Activated B cell treated with CpG ODN at 0.5 μM for 24 hours (primary cell): ENCODE results near the gene NCOA1. TPM values are rescaled to one million over a fixed set of nuclear protein-coding genes. Genes with fewer than 3 reads are reported as not detected.

Source experiments
- ATAC-seq: fragments of 200-7000 bp; cut with Tn5 transposase; one replicate; pipeline ENCODE4 v1.10.0; 2021; ENCODE audit warnings: low read depth, mild to moderate bottlenecking, moderate library complexity
- CTCF ChIA-PET: fragments of 350-600 bp; sonication (Branson Sonifier 250); formaldehyde crosslinking; loops from one replicate; lab custom pipeline; 2021; ENCODE audit warnings: antibody characterized with exemption; lab: Charles Lee
- POLR2A ChIA-PET: fragments of 350-600 bp; sonication (Branson Sonifier 250); formaldehyde crosslinking; loops from one replicate; lab custom pipeline; 2021; ENCODE audit warnings: antibody characterized with exemption; lab: Charles Lee
- DNase-seq: peaks from one replicate; pipeline ENCODE4 v3.0.0; 2022
- H3K27ac Mint-ChIP-seq: one replicate; pipeline ENCODE4 v1.8.0; 2020; ENCODE audit warnings: mixed read lengths
- H3K27me3 Mint-ChIP-seq: one replicate; pipeline ENCODE4 v1.8.0; 2021; ENCODE audit warnings: mixed read lengths
- H3K36me3 Mint-ChIP-seq: one replicate; pipeline ENCODE4 v1.8.0; 2021; ENCODE audit warnings: low read depth, mixed read lengths
- H3K4me1 Mint-ChIP-seq: one replicate; pipeline ENCODE4 v1.8.0; 2021; ENCODE audit warnings: mixed read lengths
- H3K4me3 Mint-ChIP-seq: one replicate; pipeline ENCODE4 v1.8.0; 2020; ENCODE audit warnings: mild to moderate bottlenecking, mixed read lengths
- H3K9me3 Mint-ChIP-seq: one replicate; pipeline ENCODE4 v1.8.0; 2020; ENCODE audit warnings: mixed read lengths
- intact Hi-C: fragments of 100-400 bp; cut with micrococcal nuclease; formaldehyde crosslinking; loops from one replicate; pipeline ENCODE4 v1.15.1; 2024
- total RNA-seq: library from RNA; stranded (reverse); gene quantifications from 2 replicates; pipeline ENCODE4 v1.2.3, GENCODE V29; 2022
- TF ChIP-seq, protein P1 (sequence below): fragments of 200-600 bp; IDR thresholded peaks from one replicate; pipeline ENCODE4 v1.8.0; 2022; ENCODE audit warnings: antibody characterized with exemption, mild to moderate bottlenecking

NCOA1 gene
- total RNA-seq, 1 donor from 2014 or later: 49.5 TPM

DNA sequence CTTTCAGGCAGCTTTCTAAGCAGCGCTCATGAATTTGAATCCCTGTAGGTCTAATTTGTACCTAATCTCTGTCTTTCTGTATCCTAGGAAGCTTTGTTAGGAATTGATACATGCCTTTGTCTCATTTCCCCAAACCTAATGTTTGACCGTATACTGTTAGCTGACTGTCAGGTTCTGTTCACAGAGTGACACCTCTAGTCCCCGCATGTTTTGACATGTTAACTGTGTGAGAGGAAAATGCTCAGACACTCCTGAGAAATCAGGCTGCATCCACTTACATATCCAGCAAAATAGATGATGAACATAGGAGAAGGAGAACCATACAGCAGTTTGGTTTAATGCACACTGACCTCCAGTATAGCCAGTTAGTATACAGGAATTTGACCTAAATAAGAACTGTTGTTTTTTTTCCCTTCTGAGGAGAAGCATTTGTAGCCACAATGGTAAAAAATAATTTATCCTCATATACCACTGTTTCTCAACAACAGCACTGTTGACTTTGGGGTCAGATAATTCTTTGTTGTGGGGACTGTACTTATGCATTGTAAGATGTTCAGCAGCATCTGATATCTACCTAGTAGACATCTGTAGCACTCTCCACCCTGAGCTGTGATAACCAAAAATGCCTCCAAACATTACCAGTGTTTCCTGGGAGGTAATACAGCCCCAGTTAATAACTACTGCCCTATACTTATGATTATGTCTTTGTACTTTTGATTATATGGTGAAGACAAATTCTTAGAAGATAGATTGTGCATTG lies 130.9 kb downstream of the NCOA1 start:
- ChIA-PET CTCF (no interaction called here), POLR2A (no interaction called here)
- Mint-ChIP-seq H3K9me3 (no peaks in the 10 kb centered on the region), H3K27ac (no peak overlapping the region), H3K4me3 (no peak overlapping the region), H3K4me1 (peaks cover 2% of the 10 kb centered on the region), H3K36me3 (no peaks in the 10 kb centered on the region), H3K27me3 (no peaks in the 10 kb centered on the region)
- ATAC-seq (no peak), DNase-seq (no peak)
- intact Hi-C loops: no loop called here
- TF ChIP-seq, protein P1, sequence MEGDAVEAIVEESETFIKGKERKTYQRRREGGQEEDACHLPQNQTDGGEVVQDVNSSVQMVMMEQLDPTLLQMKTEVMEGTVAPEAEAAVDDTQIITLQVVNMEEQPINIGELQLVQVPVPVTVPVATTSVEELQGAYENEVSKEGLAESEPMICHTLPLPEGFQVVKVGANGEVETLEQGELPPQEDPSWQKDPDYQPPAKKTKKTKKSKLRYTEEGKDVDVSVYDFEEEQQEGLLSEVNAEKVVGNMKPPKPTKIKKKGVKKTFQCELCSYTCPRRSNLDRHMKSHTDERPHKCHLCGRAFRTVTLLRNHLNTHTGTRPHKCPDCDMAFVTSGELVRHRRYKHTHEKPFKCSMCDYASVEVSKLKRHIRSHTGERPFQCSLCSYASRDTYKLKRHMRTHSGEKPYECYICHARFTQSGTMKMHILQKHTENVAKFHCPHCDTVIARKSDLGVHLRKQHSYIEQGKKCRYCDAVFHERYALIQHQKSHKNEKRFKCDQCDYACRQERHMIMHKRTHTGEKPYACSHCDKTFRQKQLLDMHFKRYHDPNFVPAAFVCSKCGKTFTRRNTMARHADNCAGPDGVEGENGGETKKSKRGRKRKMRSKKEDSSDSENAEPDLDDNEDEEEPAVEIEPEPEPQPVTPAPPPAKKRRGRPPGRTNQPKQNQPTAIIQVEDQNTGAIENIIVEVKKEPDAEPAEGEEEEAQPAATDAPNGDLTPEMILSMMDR: no peak

DNA sequence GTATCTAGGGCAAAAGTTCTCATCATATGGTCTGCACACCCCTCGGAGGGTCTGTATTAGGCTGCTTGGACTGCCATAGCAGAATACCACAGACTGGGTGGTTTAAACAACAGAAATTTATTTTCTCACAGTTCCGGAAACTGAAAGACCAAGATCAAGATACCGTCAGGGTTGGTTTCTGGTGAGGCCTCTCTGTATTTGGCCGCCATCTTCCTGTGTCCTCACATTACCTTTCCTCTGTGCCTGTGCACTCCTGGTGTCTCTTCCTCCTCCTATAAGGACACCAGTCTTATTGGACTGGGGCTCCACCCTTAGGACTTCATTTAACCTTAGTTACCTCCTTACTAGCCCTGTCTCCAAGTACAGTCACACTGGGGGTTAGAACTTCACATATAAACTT lies 132.5 kb downstream of the NCOA1 start:
- Mint-ChIP-seq H3K9me3 (no peaks in the 10 kb centered on the region), H3K27ac (no peak overlapping the region), H3K36me3 (no peaks in the 10 kb centered on the region), H3K4me3 (no peak overlapping the region), H3K27me3 (no peaks in the 10 kb centered on the region), H3K4me1 (peaks cover 2% of the 10 kb centered on the region)
- DNase-seq (no peak), ATAC-seq (no peak)
- ChIA-PET CTCF (no interaction called here), POLR2A (no interaction called here)
- intact Hi-C loops: no loop called here
- TF ChIP-seq, protein P1: no peak

DNA sequence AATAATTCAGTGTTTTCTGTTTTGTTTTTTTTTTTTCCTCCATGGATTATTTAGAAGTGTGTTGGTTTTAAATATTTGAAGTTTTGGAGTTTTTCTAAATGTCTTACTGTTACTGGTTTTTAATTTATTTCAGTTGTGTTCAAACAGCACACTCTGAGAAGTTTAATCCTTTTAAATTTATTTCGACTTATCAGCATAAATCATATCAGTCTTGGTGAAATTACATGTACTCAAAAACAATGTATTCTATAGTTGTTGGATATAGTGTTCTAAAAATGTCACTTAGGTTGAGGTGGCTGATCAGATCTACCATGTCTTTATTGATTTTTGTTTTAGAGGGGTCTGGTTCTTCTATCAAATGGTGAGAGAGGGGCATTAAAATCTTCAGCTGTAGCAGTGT lies 134.7 kb downstream of the NCOA1 start:
- intact Hi-C loops: no loop called here
- Mint-ChIP-seq H3K9me3 (no peaks in the 10 kb centered on the region), H3K36me3 (no peaks in the 10 kb centered on the region), H3K27me3 (no peaks in the 10 kb centered on the region), H3K4me1 (peaks cover 7% of the 10 kb centered on the region), H3K4me3 (no peak overlapping the region), H3K27ac (no peak overlapping the region)
- ChIA-PET CTCF (no interaction called here), POLR2A (no interaction called here)
- TF ChIP-seq, protein P1: no peak
- ATAC-seq: no peak
- no peak for DNase-seq

DNA sequence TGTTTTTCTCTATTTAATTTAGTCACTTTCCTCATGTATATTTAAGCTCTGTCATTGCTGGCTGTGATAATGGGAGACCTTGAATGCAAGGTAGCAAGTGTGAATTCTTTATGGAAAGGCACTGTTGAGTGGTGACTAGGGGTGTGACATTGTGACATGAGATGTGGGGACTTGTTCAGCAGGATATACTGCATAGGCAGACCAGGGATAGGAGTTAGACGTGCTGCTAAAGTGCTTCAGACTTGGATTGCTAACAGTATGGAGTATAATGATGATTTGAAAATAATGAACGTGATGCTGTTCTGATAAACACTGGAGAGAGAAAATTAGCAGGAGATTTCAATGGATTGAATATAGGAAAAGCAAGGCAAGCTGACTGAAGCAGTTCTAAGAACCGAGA lies 135.1 kb downstream of the NCOA1 start:
- peaks cover 7% of the 10 kb centered on the region for H3K4me1 Mint-ChIP-seq
- no peak overlapping the region for H3K4me3 Mint-ChIP-seq
- no peaks in the 10 kb centered on the region for H3K27me3 Mint-ChIP-seq
- H3K27ac Mint-ChIP-seq: no peak overlapping the region
- TF ChIP-seq, protein P1: no peak
- H3K36me3 Mint-ChIP-seq: no peaks in the 10 kb centered on the region
- ATAC-seq (no peak), DNase-seq (no peak)
- intact Hi-C loops: no loop called here
- no peaks in the 10 kb centered on the region for H3K9me3 Mint-ChIP-seq
- ChIA-PET POLR2A (no interaction called here), CTCF (no interaction called here)

DNA sequence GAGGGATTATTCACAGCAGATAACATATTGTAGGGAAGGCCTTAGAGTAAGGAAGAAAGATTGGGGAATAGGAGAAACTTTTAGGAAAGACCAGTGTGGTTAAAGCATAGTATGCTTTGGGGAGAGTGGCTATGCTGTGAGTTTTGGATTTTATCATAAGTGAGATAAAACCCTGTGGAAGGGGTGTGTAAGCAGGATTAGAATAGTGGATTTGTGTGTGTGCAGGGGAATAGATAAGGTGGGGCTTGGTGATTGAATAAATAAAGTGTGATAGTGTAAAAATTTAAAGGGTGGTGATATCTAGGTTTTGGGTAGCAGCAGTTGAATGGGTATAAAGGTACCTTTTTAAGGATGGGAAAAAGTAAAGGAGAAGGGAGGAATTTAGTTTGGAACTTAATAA lies 137.7 kb downstream of the NCOA1 start:
- ChIA-PET CTCF (no interaction called here), POLR2A (interaction anchor here (0.6 kb wide), 1 partner anchor 22 kb away, joined by 3 read pairs; no protein-coding TSS in a partner anchor)
- intact Hi-C loops: no loop called here
- TF ChIP-seq, protein P1: no peak
- H3K4me3 Mint-ChIP-seq: no peak overlapping the region
- DNase-seq (no peak), ATAC-seq (no peak)
- H3K36me3 Mint-ChIP-seq: no peaks in the 10 kb centered on the region
- H3K27ac Mint-ChIP-seq: no peak overlapping the region
- peaks cover 16% of the 10 kb centered on the region for H3K4me1 Mint-ChIP-seq
- H3K27me3 Mint-ChIP-seq: no peaks in the 10 kb centered on the region
- no peaks in the 10 kb centered on the region for H3K9me3 Mint-ChIP-seq
